ENCODE data around the gene SPTSSA.
A peak's percentile ranks its signal among the peaks of the same experiment; 100 is the strongest.

Gene SPTSSA

DNA sequence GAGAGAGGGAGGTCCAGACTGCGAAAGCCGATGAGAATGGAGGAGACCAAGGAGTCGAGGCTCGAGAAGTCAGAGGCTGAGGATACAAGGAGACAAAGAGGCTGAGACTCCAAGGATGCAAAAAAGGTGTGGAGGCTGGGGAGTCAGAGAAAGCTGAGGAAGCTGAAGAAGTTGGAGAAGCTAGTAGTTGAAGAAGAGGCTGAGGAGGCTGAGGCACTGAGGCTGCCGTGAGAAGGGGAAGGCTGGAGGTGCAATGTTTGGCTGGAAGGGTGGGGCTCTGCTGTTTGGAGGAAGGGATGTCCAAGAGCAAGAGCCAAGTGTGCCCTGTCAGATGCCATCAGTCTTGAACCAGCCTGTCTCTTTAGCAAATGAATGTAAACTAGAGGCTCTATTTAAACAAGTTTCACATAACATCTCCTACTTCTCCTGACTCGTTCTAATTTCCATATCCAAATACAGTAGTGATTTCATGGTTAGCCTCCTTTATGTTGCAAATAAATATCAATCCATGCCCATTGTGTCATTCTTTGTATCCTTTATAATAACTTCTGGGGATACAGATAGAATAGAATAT lies 10.8 kb upstream of the SPTSSA start:
- no peak for DNase-seq (ENCODE audit: low spot score)

GRCh38 chr14:34470319-34470718 lies 8.3 kb upstream of the SPTSSA start:
- no peak for DNase-seq (ENCODE audit: low spot score)

- DNase-seq (ENCODE audit: low spot score) = no peak
These were observed 4.7 kb upstream of the SPTSSA start for GRCh38 chr14:34466691-34467090.

DNA sequence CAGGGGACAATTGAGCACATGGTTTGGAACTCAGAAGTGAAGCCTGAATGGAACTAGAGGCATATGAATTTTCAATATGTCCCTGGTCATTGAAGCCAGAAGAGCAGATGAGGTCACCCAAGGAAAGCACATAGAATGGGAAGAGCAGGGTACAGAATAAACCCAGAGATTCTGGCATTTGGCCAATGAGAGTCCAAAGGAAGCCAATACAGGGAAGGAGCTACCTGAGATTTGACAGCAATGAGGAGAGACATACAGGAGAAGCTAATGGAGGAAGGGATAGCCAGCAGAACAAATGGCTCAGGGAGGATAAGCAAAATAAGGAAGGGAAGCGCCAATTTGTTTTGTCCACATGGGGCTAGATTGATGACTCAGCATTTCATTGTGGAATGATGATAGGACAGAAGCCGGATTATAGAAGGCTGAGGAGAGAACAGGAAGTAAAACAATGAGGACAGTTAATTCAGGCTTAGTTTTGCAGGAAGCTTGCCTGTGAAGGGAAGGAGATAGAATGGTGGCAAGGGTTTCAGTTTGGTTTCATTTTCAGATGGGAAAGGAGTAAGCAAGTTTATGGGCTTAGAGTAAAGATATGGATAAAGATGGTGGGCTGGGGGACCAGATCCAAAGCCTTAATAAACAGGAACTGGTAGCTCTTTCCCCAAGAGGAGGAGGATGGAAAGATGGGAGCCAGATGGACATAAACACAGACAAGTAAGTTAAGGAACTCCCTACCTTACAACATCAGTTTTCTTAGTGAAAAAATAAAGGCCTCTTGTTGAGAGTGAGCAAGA lies 3.2 kb upstream of the SPTSSA start:
- DNase-seq (ENCODE audit: low spot score) = no peak

DNA sequence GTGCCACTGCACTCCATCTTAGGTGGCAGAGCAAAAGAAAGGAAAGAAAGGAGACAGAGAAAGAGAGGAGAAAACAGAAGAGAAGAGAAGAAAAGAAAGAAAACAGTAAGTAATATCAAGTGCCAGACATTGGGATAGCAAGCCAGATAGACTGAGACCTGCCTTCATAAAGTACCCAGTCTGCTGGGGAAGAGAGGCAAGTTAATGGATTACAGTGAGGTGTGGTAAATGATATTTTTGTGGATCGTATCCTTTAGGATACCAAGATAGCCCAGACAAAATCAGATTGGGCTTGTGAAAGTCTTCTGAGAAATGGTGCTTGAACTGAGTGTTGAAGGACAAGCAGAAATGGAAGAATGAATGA lies 1.5 kb upstream of the SPTSSA start:
- no peak for DNase-seq (ENCODE audit: low spot score)

GRCh38 chr14:34461334-34462131 lies 507 bp downstream of the SPTSSA start:
- peak; percentile 74 for DNase-seq (ENCODE audit: low spot score)

- DNase-seq (ENCODE audit: low spot score) = no peak
These were observed 1.2 kb downstream of the SPTSSA start for GRCh38 chr14:34460841-34461240.

DNA sequence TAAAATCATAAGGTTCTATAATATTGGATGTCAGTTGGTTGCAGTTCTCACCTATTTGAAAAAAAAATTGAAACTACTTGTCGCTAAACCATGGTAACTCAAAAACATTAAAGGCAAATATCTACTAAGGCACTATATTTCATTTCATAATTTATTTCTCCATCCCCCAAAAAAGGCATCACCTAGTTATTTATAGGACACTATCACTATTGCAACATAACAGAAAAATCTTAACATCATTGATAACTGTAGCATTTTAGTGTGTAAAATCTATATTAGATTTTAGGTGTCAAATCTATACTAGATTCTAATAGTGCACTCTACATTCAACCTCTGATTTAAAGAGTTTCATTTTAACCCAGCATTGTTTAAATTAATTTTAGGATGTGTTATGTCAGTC lies 1.7 kb downstream of the SPTSSA start:
- no peak for DNase-seq (ENCODE audit: low spot score)

DNA sequence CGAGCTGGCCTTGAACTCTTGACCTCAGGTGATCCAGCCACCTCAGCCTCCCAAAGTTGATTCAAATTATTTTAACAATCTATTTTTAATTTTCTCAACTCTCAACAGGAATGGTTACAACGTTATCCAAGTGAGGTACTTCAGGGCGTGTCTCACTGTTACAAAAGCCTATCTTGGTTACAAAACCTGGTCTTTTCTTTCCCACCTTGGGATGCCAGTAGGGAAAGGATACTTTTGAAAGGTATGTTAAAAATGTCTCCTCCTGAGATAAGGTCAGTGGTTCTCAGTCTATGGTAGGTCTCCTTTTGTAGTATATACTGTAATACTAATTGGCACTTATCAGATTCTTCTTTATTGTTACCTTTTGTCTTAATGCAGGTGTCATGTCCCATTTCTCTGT lies 4.9 kb downstream of the SPTSSA start:
- no peak for DNase-seq (ENCODE audit: low spot score)

- DNase-seq (ENCODE audit: low spot score) = no peak
These were observed 8.8 kb downstream of the SPTSSA start for GRCh38 chr14:34453226-34453625.

DNA sequence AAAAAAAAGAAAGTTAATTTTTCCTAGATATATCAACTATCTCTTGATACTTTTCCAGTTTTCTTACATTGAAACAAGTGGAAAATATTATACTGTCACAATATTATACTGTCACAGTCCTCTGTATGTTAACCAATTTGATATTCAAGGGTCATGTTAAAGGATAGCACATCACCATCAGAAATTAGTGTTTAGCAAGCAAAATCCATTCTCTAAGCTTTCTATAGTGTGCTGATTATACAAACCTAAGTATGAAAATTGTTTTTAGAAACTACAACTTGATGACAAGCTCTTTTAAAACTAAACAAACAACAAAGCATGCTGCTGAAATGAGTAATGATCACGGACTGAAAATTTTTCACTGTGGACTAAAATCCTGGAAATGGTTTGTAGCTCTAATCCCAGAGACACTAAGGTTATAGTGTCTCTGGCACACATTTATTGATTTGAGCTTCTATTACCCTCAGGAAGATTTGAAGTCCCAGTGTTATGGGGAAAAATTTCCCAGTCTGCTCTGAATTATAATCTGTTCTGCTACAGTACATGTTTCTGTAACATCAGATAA lies 9.7 kb downstream of the SPTSSA start:
- no peak for DNase-seq (ENCODE audit: low spot score)

- DNase-seq (ENCODE audit: low spot score) = no peak
These were observed 11.1 kb downstream of the SPTSSA start for GRCh38 chr14:34450958-34451357.

DNA sequence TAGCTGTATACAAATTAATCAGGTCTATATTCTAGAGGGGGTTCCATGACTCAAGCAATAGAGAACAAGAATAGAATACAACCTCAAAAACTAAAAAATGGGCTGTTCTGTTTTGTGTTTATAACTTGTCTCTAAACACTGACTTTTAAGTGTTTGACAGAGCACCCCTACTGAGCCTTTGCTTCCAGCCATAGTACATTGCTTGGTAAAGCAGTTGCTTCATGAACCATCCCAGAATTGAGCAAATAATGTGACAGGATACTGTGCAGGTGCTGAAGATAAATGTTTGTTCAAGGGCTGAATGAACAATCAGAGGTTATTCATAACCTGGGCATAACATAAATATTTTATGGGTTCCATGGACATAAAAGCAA lies 11.5 kb downstream of the SPTSSA start:
- DNase-seq (ENCODE audit: low spot score) = no peak

- DNase-seq (ENCODE audit: low spot score) = no peak
These were observed 12.1 kb downstream of the SPTSSA start for GRCh38 chr14:34449819-34450541.

- DNase-seq (ENCODE audit: low spot score) = no peak
These were observed 22.9 kb downstream of the SPTSSA start for GRCh38 chr14:34439090-34439489.

GRCh38 chr14:34438438-34438837 lies 23.6 kb downstream of the SPTSSA start:
- no peak for DNase-seq (ENCODE audit: low spot score)

GRCh38 chr14:34437729-34438080 lies 24.3 kb downstream of the SPTSSA start:
- DNase-seq (ENCODE audit: low spot score) = no peak

GRCh38 chr14:34436960-34437728 lies 24.9 kb downstream of the SPTSSA start:
- no peak for DNase-seq (ENCODE audit: low spot score)

GRCh38 chr14:34436118-34436905 lies 25.7 kb downstream of the SPTSSA start:
- no peak for DNase-seq (ENCODE audit: low spot score)

DNA sequence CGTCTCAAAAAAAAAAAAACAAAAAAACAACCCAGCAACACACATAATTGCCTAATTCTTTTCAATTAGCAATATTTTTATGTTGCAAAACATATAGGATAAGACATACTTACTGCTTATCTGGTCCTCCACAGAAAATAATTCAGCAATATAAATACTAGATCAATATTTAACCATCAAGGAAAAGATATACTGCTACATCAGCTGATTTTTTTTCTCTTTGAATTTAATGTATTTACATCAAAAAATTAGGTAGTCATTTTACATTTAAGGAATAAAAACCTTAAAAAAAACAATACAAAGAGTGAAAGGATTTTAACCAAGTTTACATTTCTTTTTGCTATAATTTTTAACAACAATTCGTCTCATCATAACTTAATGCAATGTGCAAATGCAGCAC lies 28.1 kb downstream of the SPTSSA start:
- DNase-seq (ENCODE audit: low spot score) = no peak
